OCI-LY3 (cell line): ENCODE data around the gene LIPE.

Experiments
- EZH2phosphoT487 ChIP-seq: fragments of 200-600 bp; shearing (Covaris generic); IDR thresholded peaks from 2 replicates; pipeline ENCODE4 v1.6.1; 2018; ENCODE audit warnings: antibody characterized with exemption, mixed run types, low read depth
- TF ChIP-seq, protein P1 (sequence below): fragments of 200-600, 300-600 bp; sonication (generic); IDR thresholded peaks from 2 replicates; pipeline ENCODE4 v1.5.1; 2014; ENCODE audit warnings: antibody characterized with exemption, low read length, low read depth

DNA sequence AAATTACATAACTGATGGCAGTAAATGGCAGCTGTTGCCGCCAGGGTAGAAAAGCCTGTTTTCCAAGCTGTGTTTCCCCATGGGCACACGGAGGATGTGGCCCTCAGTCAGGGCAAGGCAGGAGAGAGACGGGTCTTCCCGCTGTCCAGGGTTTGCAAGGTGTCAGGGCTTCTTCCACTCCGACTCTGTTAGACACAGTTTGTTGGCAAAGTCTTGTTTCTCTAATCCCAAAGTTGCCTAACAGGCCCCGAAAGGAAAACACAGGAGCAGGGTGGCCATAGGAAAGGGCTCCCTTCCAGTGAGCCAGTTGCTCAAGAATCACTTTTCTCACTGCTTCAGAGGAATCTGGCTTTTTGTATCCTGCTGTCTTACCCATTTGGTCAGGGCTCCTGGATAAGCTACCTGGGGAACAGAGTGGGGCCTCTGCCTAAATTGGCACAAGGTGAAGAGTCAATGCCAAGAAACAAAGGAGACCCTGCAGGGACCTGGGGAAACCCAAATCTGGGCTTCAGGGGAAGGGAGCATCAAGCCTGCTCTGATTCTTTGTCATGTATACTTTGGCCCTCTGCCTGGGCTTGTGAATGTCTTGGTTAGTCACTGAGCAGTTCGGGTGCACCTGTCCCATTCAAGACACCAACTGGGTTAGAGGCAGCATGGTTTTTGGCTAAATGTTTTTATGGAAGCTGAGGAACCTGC, 44.5 kb upstream of the LIPE start:
- TF ChIP-seq, protein P1, sequence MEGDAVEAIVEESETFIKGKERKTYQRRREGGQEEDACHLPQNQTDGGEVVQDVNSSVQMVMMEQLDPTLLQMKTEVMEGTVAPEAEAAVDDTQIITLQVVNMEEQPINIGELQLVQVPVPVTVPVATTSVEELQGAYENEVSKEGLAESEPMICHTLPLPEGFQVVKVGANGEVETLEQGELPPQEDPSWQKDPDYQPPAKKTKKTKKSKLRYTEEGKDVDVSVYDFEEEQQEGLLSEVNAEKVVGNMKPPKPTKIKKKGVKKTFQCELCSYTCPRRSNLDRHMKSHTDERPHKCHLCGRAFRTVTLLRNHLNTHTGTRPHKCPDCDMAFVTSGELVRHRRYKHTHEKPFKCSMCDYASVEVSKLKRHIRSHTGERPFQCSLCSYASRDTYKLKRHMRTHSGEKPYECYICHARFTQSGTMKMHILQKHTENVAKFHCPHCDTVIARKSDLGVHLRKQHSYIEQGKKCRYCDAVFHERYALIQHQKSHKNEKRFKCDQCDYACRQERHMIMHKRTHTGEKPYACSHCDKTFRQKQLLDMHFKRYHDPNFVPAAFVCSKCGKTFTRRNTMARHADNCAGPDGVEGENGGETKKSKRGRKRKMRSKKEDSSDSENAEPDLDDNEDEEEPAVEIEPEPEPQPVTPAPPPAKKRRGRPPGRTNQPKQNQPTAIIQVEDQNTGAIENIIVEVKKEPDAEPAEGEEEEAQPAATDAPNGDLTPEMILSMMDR, result no peak
- no peak for TF ChIP-seq EZH2phosphoT487
